SH-SY5Y (cell line): ENCODE measurements around the gene MAP3K5.

ENCODE experiments used
- GATA2 ChIP-seq: IDR thresholded peaks from 2 replicates; pipeline ENCODE4 v1.6.1; 2011; ENCODE audit warnings: mild to moderate bottlenecking, low read depth, low read length
- GATA3 ChIP-seq: IDR thresholded peaks from 2 replicates; pipeline ENCODE4 v1.6.1; 2011; ENCODE audit warnings: low read depth, mild to moderate bottlenecking, low read length, moderate library complexity

DNA sequence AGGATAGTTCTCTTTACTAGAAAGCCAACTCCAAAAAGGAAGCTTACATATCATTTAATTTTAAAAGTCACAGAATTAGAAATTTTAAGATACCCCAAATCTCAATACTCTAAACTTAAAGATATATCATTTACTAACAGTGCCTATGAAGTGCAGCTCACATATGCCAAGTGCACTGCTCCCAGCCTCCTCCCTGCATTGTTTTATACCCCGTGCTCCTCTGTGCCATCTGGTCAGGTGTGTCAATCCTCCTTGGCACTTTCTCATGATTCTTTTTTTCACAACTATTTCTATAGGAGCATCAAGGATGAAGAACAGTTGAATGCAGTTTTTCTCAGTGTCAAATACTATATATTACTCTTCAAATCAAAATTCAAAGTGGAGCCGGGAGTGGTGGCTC is 250.9 kb downstream of the MAP3K5 start:
- TF ChIP-seq GATA2 (no peak), GATA3 (no peak)
